Activated T-helper 1 cell treated with anti-CD3 and anti-CD28 coated beads, Interleukin-12 subunit alpha, Interleukin-12 subunit beta, Interleukin-2, Interleukin-4 antibody, amounts not matched to agents 30 ng/mL and 10 ng/mL and 1 ng/mL, durations not matched to agents 14 hours and 24 hours and 36 hours (primary cell): ENCODE measurements around the gene RAP1GAP. TPM values are rescaled to one million over a fixed set of nuclear protein-coding genes. Genes with fewer than 3 reads are reported as not detected.

ENCODE experiments used
- DNase-seq: peaks from one replicate; pipeline ENCODE4 v3.0.0; 2021; ENCODE audit warnings: low spot score
- H3K27ac Mint-ChIP-seq: one replicate; pipeline ENCODE4 v1.8.0; 2021; ENCODE audit warnings: mild to moderate bottlenecking, mixed read lengths
- H3K27me3 Mint-ChIP-seq: one replicate; pipeline ENCODE4 v1.8.0; 2022; ENCODE audit warnings: mild to moderate bottlenecking, moderate library complexity, mixed read lengths; ENCODE audit not compliant: insufficient read depth
- H3K36me3 Mint-ChIP-seq: one replicate; pipeline ENCODE4 v1.8.0; 2021; ENCODE audit warnings: low read depth, mixed read lengths
- H3K4me1 Mint-ChIP-seq: one replicate; pipeline ENCODE4 v1.8.0; 2021; ENCODE audit warnings: low read depth, mixed read lengths
- H3K4me3 Mint-ChIP-seq: one replicate; pipeline ENCODE4 v1.8.0; 2021; ENCODE audit warnings: mild to moderate bottlenecking, moderate library complexity, mixed read lengths
- H3K9me3 Mint-ChIP-seq: one replicate; pipeline ENCODE4 v1.8.0; 2021; ENCODE audit warnings: mixed read lengths
- intact Hi-C: fragments of 100-400 bp; cut with micrococcal nuclease; formaldehyde crosslinking; loops from one replicate; pipeline ENCODE4 v1.15.1; 2024
- total RNA-seq: library from RNA; stranded (reverse); gene quantifications from 2 replicates; pipeline ENCODE4 v1.2.3, GENCODE V29; 2022

The RAP1GAP gene
- total RNA-seq, 1 donor from 2014 or later, result 0.23 TPM

DNA sequence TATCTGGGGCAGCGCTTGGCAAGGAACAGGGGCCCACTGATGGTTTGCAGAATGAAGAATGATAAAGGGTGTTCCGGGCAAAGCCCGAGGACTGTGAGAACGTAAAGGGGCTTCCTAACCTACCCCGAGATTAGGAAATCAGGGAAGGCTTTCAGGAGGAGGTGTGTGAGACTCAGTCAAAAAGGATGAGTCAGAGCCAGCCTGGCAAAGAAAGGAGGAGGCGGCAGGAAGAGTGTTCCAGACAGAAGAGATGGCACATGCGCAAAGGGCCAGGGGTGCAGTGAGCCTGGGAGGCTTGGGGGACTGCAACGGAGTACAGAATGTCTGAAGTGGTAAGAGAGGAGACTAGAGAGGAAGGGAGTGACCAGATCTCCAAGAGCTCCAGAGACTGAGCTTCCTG is 70.3 kb downstream of the RAP1GAP start:
- Mint-ChIP-seq H3K9me3 (no peaks in the 10 kb centered on the region), H3K4me3 (no peak overlapping the region), H3K27me3 (peaks cover 3% of the 10 kb centered on the region), H3K36me3 (no peaks in the 10 kb centered on the region), H3K4me1 (no peaks in the 10 kb centered on the region), H3K27ac (no peak overlapping the region)
- no peak for DNase-seq
- intact Hi-C loops, result no loop called here

DNA sequence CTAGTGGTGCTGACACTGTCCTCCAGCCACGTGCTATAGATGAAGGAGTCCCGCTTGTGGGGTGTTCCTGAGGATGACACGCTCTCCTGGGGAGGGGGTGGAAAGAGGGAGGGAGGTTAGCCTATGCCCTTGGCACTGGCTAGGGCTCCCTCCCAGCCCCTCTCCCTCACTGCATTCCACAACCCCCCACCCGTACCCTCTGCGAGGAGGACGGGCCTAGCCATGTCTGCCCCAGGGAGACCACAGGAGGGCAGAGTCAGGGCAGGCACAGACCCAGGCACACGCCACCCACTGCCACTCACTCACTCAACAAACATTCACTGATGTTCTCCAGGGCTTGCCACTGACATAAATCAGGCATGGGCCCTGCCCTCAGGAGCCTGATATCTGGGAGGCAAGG is 70.7 kb downstream of the RAP1GAP start:
- Mint-ChIP-seq H3K4me3 (no peak overlapping the region), H3K27me3 (peaks cover 3% of the 10 kb centered on the region), H3K9me3 (no peaks in the 10 kb centered on the region), H3K27ac (no peak overlapping the region), H3K4me1 (no peaks in the 10 kb centered on the region), H3K36me3 (no peaks in the 10 kb centered on the region)
- no peak for DNase-seq
- intact Hi-C loops, result no loop called here

- H3K27ac Mint-ChIP-seq, result no peak overlapping the region
- intact Hi-C loops, result no loop called here
- H3K27me3 Mint-ChIP-seq, result peaks cover 3% of the 10 kb centered on the region
- no peak for DNase-seq
- no peaks in the 10 kb centered on the region for H3K9me3 Mint-ChIP-seq
- no peak overlapping the region for H3K4me3 Mint-ChIP-seq
- no peaks in the 10 kb centered on the region for H3K36me3 Mint-ChIP-seq
- no peaks in the 10 kb centered on the region for H3K4me1 Mint-ChIP-seq
Measured at GRCh38 chr1:21597753-21598152, 71.4 kb downstream of the RAP1GAP start.

DNA sequence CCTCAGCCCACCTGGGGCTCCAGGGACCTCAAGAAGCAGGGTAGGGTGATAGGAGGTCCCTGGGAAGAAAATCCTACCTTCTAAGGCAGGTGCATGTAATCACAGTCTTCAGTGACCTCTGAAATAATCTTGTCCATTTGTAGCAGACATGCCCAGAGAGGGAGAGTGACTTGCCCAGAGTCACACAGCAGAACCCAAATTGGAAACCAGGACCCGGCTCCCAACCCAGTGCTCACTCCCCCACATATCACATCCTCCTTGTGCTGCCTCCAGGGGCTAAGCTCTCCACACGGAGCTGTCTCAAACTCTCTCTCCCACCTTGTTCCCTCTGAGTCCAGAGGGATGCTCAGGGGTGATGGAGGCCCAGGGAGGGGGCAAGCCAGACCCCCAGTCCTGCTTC is 72.5 kb downstream of the RAP1GAP start:
- Mint-ChIP-seq H3K4me3 (no peak overlapping the region), H3K36me3 (no peaks in the 10 kb centered on the region), H3K27ac (no peak overlapping the region), H3K9me3 (no peaks in the 10 kb centered on the region), H3K27me3 (peaks cover 3% of the 10 kb centered on the region), H3K4me1 (no peaks in the 10 kb centered on the region)
- intact Hi-C loops, result no loop called here
- no peak for DNase-seq

DNA sequence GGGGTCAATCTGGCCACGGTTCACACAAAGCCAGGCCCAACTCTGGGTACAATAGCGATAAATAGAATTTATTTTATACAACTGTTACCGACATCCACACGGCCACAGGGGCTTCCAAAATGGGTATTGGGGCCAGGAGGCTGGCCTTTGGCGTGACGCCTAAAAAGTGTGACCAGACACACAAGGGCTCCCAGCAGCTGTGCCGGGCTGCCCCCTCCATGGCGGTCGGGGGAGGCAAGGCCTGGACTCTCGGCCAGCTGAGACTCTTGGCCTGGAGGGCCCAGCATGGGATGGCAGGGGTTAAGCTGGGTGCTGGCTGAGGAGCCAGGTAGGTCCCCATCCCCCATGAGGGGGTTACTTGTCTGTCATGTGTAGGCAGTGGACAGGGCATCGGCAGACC is 73.0 kb downstream of the RAP1GAP start:
- no peak overlapping the region for H3K27ac Mint-ChIP-seq
- intact Hi-C loops, result no loop called here
- no peak overlapping the region for H3K4me3 Mint-ChIP-seq
- no peaks in the 10 kb centered on the region for H3K9me3 Mint-ChIP-seq
- DNase-seq, result no peak
- H3K36me3 Mint-ChIP-seq, result no peaks in the 10 kb centered on the region
- no peaks in the 10 kb centered on the region for H3K4me1 Mint-ChIP-seq
- H3K27me3 Mint-ChIP-seq, result peaks cover 3% of the 10 kb centered on the region

- Mint-ChIP-seq H3K36me3 (no peaks in the 10 kb centered on the region), H3K4me3 (no peak overlapping the region), H3K4me1 (no peaks in the 10 kb centered on the region), H3K9me3 (no peaks in the 10 kb centered on the region), H3K27ac (no peak overlapping the region), H3K27me3 (peaks cover 6% of the 10 kb centered on the region)
- DNase-seq, result peak; percentile 25
- intact Hi-C loops, result no loop called here
Measured at GRCh38 chr1:21594935-21595897, 73.9 kb downstream of the RAP1GAP start.

GRCh38 chr1:21594501-21594900 is 74.7 kb downstream of the RAP1GAP start:
- Mint-ChIP-seq H3K4me3 (no peak overlapping the region), H3K27ac (no peak overlapping the region), H3K4me1 (no peaks in the 10 kb centered on the region), H3K9me3 (no peaks in the 10 kb centered on the region), H3K27me3 (peaks cover 6% of the 10 kb centered on the region), H3K36me3 (no peaks in the 10 kb centered on the region)
- intact Hi-C loops, result no loop called here
- no peak for DNase-seq

DNA sequence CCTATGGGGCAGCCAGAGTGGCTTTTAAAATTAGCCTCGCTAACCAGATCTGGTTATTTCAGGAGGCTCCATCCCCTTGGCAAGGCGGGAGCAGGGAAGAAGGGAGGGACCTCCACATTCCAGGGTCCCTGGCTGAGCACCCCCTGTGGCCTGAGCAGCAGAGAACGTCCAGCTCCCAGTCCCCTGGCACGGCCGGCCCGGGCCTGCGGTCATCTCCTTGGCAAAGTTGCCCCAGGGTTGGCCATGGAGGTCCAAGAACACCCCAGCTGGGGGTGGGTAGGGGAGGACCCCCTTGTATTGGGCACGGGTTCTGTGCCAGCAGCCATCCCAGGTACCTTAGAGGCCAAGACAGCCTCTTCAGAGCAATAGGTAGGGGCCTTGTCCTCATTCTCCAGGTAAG is 75.9 kb downstream of the RAP1GAP start:
- DNase-seq, result no peak
- intact Hi-C loops, result no loop called here
- Mint-ChIP-seq H3K36me3 (no peaks in the 10 kb centered on the region), H3K27me3 (peaks cover 6% of the 10 kb centered on the region), H3K4me3 (no peak overlapping the region), H3K9me3 (no peaks in the 10 kb centered on the region), H3K27ac (no peak overlapping the region), H3K4me1 (no peaks in the 10 kb centered on the region)

DNA sequence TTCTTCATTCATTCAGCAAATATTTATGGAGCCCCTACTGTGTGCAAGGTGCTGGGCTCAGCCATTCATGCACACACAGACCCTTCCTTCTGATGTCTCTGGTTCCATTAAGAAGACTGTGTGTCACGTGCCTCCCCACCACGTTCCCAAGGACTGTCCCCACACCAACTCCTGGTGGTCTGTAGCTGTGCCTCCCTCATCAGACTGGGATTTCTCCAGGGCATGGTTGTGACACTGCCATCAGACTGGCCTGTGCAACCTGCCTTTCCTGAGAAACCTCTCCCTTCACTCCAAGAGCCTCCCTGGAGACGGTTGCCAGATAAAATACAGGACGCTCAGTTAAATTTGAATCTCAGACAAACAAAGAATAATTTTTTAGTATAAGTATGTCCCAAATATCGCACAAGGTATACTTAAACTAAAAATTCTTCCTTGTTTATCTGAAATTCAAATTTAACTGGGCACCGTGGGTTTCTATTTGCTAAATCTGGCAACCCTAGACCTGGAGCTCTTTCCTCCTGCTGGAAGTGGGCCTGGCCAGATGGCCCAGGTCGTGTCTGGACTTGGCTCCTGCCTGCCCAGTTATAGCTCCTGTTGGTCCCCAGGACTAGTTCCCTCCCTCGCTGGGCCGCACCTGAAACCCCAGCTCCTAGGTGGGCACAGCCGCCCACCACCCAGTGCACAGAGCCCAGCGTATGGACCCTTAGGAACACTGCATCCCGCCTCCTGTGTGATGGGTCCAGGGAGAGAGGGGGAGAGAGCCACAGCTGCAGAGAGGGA is 76.9 kb downstream of the RAP1GAP start:
- Mint-ChIP-seq H3K9me3 (no peaks in the 10 kb centered on the region), H3K4me1 (no peaks in the 10 kb centered on the region), H3K27me3 (peaks cover 6% of the 10 kb centered on the region), H3K36me3 (no peaks in the 10 kb centered on the region), H3K4me3 (no peak overlapping the region), H3K27ac (no peak overlapping the region)
- intact Hi-C loops, result no loop called here
- no peak for DNase-seq

DNA sequence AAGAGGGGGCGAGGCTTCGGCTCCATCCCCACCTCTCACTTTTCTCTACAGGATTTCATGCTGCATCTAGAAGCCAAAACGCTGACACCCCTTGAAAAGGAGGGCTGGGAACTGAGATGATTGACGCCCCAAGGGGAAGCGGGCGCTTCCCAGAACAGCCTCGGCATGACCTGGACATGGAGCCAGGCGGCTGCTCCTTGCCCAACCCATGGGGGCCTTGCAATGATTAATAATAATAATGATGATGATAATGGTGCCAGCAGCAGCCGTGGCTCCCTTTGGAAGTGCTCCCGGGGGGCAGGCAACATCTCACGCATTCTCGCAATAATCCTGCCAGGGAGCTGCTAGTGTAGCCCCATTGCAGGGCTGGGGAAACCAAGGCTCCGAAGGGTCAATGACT is 78.2 kb downstream of the RAP1GAP start:
- Mint-ChIP-seq H3K27me3 (peaks cover 6% of the 10 kb centered on the region), H3K4me3 (no peak overlapping the region), H3K27ac (no peak overlapping the region), H3K9me3 (no peaks in the 10 kb centered on the region), H3K36me3 (no peaks in the 10 kb centered on the region), H3K4me1 (no peaks in the 10 kb centered on the region)
- DNase-seq, result no peak
- intact Hi-C loops, result no loop called here

DNA sequence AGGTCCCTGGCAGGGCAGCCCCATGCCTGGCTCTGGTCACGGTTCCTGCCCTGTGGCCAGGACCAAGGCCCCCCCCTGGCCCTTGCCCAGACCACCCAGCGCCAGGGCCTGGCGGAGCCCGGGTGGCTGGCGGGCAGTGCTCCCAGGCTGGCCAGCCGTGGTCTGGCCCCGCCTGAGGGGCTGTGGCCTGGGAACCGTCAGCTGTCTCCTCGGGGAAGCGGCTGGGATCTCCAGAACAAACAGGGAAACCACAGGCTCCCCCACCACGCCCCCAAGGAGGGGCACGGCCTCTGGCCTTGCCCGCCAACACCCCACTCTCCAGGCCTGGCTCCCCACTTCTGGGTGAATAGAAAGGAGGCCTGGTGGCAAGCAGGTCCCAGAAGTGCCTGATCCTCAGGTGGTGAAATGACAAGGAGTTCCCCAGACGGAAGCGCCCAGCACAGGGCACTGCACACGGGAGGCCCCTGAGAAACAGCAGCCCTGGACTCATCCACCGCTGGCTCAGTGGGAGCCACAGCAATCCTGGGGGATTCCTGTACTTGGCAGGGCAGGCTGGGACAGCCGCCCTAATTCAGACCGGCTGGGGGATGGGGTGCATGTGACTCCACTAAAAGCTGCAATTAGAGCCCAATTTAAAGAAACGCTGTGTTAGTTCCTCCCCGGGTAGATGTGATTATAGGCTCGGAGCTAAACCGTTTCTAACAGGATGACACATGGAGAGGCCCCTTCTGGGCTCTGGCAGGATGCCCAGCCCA is 78.9 kb downstream of the RAP1GAP start:
- intact Hi-C loops, result no loop called here
- Mint-ChIP-seq H3K4me3 (no peak overlapping the region), H3K27me3 (peaks cover 3% of the 10 kb centered on the region), H3K4me1 (no peaks in the 10 kb centered on the region), H3K27ac (no peak overlapping the region), H3K36me3 (no peaks in the 10 kb centered on the region), H3K9me3 (no peaks in the 10 kb centered on the region)
- no peak for DNase-seq

GRCh38 chr1:21589618-21590017 is 79.5 kb downstream of the RAP1GAP start:
- Mint-ChIP-seq H3K27ac (no peak overlapping the region), H3K27me3 (peaks cover 3% of the 10 kb centered on the region), H3K4me3 (no peak overlapping the region), H3K9me3 (no peaks in the 10 kb centered on the region), H3K4me1 (no peaks in the 10 kb centered on the region), H3K36me3 (no peaks in the 10 kb centered on the region)
- no peak for DNase-seq
- intact Hi-C loops, result no loop called here

GRCh38 chr1:21587602-21587953 is 81.6 kb downstream of the RAP1GAP start:
- H3K27ac Mint-ChIP-seq, result no peak overlapping the region
- no peak overlapping the region for H3K4me3 Mint-ChIP-seq
- no peaks in the 10 kb centered on the region for H3K36me3 Mint-ChIP-seq
- intact Hi-C loops, result no loop called here
- peaks cover 3% of the 10 kb centered on the region for H3K27me3 Mint-ChIP-seq
- H3K9me3 Mint-ChIP-seq, result no peaks in the 10 kb centered on the region
- no peaks in the 10 kb centered on the region for H3K4me1 Mint-ChIP-seq
- no peak for DNase-seq
